Astrocyte (in vitro differentiated cells and primary cell): ENCODE data around the gene WEE2. TPM values are rescaled to one million over a fixed set of nuclear protein-coding genes. Genes with fewer than 3 reads are reported as not detected.

Source experiments
- DNase-seq: peaks from one replicate; pipeline ENCODE4 v3.0.0-alpha.2; 2010; ENCODE audit warnings: low read depth
- FAIRE-seq: peaks from 2 replicates; lab custom pipeline; 2011; peaks lifted over from hg19 to GRCh38; lab: Jason Lieb, UNC
- H2AFZ ChIP-seq: 2 replicates; pipeline ENCODE4 v1.6.0; 2012; ENCODE audit warnings: low read depth, low read length, inconsistent platforms
- H3K27ac ChIP-seq: 2 replicates; pipeline ENCODE4 v1.5.1; 2011; ENCODE audit warnings: low read depth, low read length, inconsistent platforms
- H3K27me3 ChIP-seq: 2 replicates; pipeline ENCODE4 v1.6.0; 2011; ENCODE audit warnings: low read length, inconsistent platforms; ENCODE audit not compliant: insufficient read depth
- H3K36me3 ChIP-seq: 2 replicates; pipeline ENCODE4 v1.5.1; 2011; ENCODE audit warnings: low read length, inconsistent platforms; ENCODE audit not compliant: insufficient read depth
- H3K4me1 ChIP-seq: 2 replicates; pipeline ENCODE4 v1.5.1; 2011; ENCODE audit warnings: low read length, inconsistent platforms; ENCODE audit not compliant: insufficient read depth
- H3K4me2 ChIP-seq: 2 replicates; pipeline ENCODE4 v1.6.0; 2012; ENCODE audit warnings: low read length, inconsistent platforms
- H3K4me3 ChIP-seq: 2 replicates; pipeline ENCODE4 v1.5.1; 2011; ENCODE audit warnings: low read depth, mild to moderate bottlenecking, low read length, inconsistent platforms; ENCODE audit not compliant: insufficient read depth
- H3K79me2 ChIP-seq: 2 replicates; pipeline ENCODE4 v1.6.0; 2012; ENCODE audit warnings: mild to moderate bottlenecking, low read length, inconsistent platforms; ENCODE audit not compliant: insufficient read depth
- H3K9ac ChIP-seq: 2 replicates; pipeline ENCODE4 v1.6.0; 2012; ENCODE audit warnings: mild to moderate bottlenecking, low read length, inconsistent platforms
- H3K9me3 ChIP-seq: 2 replicates; pipeline ENCODE4 v1.5.1; 2012; ENCODE audit warnings: low read depth, mild to moderate bottlenecking, low read length, inconsistent platforms; ENCODE audit not compliant: insufficient read depth
- H4K20me1 ChIP-seq: 2 replicates; pipeline ENCODE4 v1.6.0; 2012; ENCODE audit warnings: low read length, inconsistent platforms; ENCODE audit not compliant: insufficient read depth
- H3K27ac Mint-ChIP-seq: one replicate; pipeline ENCODE4 v1.8.0; 2021; ENCODE audit warnings: mild to moderate bottlenecking, mixed read lengths; ENCODE audit not compliant: unreplicated experiment
- H3K27me3 Mint-ChIP-seq: one replicate; pipeline ENCODE4 v1.8.0; 2021; ENCODE audit warnings: low read depth, mixed read lengths; ENCODE audit not compliant: unreplicated experiment
- H3K36me3 Mint-ChIP-seq: one replicate; pipeline ENCODE4 v1.8.0; 2021; ENCODE audit warnings: low read depth, mixed read lengths; ENCODE audit not compliant: unreplicated experiment
- H3K4me1 Mint-ChIP-seq: one replicate; pipeline ENCODE4 v1.8.0; 2021; ENCODE audit warnings: low read depth, mixed read lengths; ENCODE audit not compliant: unreplicated experiment
- H3K4me3 Mint-ChIP-seq: one replicate; pipeline ENCODE4 v1.8.0; 2021; ENCODE audit warnings: mild to moderate bottlenecking, moderate library complexity, mixed read lengths; ENCODE audit not compliant: unreplicated experiment
- H3K9me3 Mint-ChIP-seq: one replicate; pipeline ENCODE4 v1.8.0; 2021; ENCODE audit warnings: mild to moderate bottlenecking, mixed read lengths; ENCODE audit not compliant: unreplicated experiment
- CTCF ChIP-seq: IDR thresholded peaks from 2 replicates; pipeline ENCODE4 v1.5.1; 2011; ENCODE audit warnings: low read depth, mild to moderate bottlenecking, inconsistent platforms, low read length, moderate library complexity; ENCODE audit not compliant: insufficient read depth
- EZH2 ChIP-seq: IDR thresholded peaks from 2 replicates; pipeline ENCODE4 v1.6.1; 2012; ENCODE audit warnings: mild to moderate bottlenecking, low read length, inconsistent platforms; ENCODE audit not compliant: insufficient read depth
- total RNA-seq: library from RNA; stranded (reverse); gene quantifications from 2 replicates; pipeline ENCODE4 v1.2.1, GENCODE V29; 2021

WEE2 gene
- total RNA-seq, 1 donor from 2014 or later: not detected

- Histone ChIP-seq H3K79me2 (peaks cover 37% of the 10 kb centered on the region), H2AFZ (no peak overlapping the region), H4K20me1 (peaks cover 10% of the 10 kb centered on the region), H3K9me3 (no peaks in the 10 kb centered on the region), H3K36me3 (peaks cover 26% of the 10 kb centered on the region), H3K4me2 (peak overlapping the region; percentile 88), H3K9ac (peak overlapping the region; percentile 95), H3K4me3 (peak overlapping the region; percentile 96), H3K4me1 (peaks cover 15% of the 10 kb centered on the region), H3K27me3 (no peaks in the 10 kb centered on the region), H3K27ac (no peak overlapping the region)
- Mint-ChIP-seq H3K27ac (peak overlapping the region; percentile 27), H3K36me3 (peaks cover 9% of the 10 kb centered on the region), H3K4me1 (peaks cover 8% of the 10 kb centered on the region), H3K27me3 (no peaks in the 10 kb centered on the region), H3K4me3 (peak overlapping the region; percentile 99), H3K9me3 (no peaks in the 10 kb centered on the region)
- TF ChIP-seq CTCF (no peak), EZH2 (no peak)
- FAIRE-seq: no peak
- DNase-seq: no peak
Observed at GRCh38 chr7:141739250-141739649, 31.1 kb downstream of the WEE2 start.

- H2AFZ ChIP-seq: no peak overlapping the region
- FAIRE-seq (no peak), DNase-seq (no peak)
- peaks cover 13% of the 10 kb centered on the region for H4K20me1 ChIP-seq
- H3K27me3 ChIP-seq: no peaks in the 10 kb centered on the region
- Mint-ChIP-seq H3K36me3 (peaks cover 12% of the 10 kb centered on the region), H3K9me3 (no peaks in the 10 kb centered on the region), H3K4me1 (peaks cover 8% of the 10 kb centered on the region), H3K27ac (no peak overlapping the region), H3K4me3 (no peak overlapping the region), H3K27me3 (no peaks in the 10 kb centered on the region)
- H3K9me3 ChIP-seq: no peaks in the 10 kb centered on the region
- no peak overlapping the region for H3K27ac ChIP-seq
- peaks cover 38% of the 10 kb centered on the region for H3K79me2 ChIP-seq
- no peak overlapping the region for H3K4me2 ChIP-seq
- peaks cover 50% of the 10 kb centered on the region for H3K36me3 ChIP-seq
- H3K9ac ChIP-seq: no peak overlapping the region
- TF ChIP-seq CTCF (no peak), EZH2 (no peak)
- peaks cover 12% of the 10 kb centered on the region for H3K4me1 ChIP-seq
- no peak overlapping the region for H3K4me3 ChIP-seq
Observed at GRCh38 chr7:141742229-141742628, 34.1 kb downstream of the WEE2 start.

- Histone ChIP-seq H4K20me1 (peaks cover 13% of the 10 kb centered on the region), H3K4me1 (peaks cover 5% of the 10 kb centered on the region), H3K4me3 (no peak overlapping the region), H3K79me2 (peaks cover 28% of the 10 kb centered on the region), H3K4me2 (no peak overlapping the region), H3K27ac (no peak overlapping the region), H3K27me3 (no peaks in the 10 kb centered on the region), H3K9me3 (no peaks in the 10 kb centered on the region), H2AFZ (no peak overlapping the region), H3K9ac (no peak overlapping the region), H3K36me3 (peaks cover 59% of the 10 kb centered on the region)
- no peak for TF ChIP-seq CTCF
- TF ChIP-seq EZH2: no peak
- FAIRE-seq (no peak), DNase-seq (no peak)
- H3K4me3 Mint-ChIP-seq: no peak overlapping the region
- H3K36me3 Mint-ChIP-seq: peaks cover 12% of the 10 kb centered on the region
- H3K4me1 Mint-ChIP-seq: peaks cover 8% of the 10 kb centered on the region
- no peaks in the 10 kb centered on the region for H3K27me3 Mint-ChIP-seq
- no peaks in the 10 kb centered on the region for H3K9me3 Mint-ChIP-seq
- H3K27ac Mint-ChIP-seq: no peak overlapping the region
Observed at GRCh38 chr7:141744131-141744530, 36.0 kb downstream of the WEE2 start.
